HT1080 (cell line): Measurements from ENCODE around the gene SMG7. TPM values are rescaled to one million over a fixed set of nuclear protein-coding genes. Genes with fewer than 3 reads are reported as not detected.

Experiments
- DNase-seq: peaks from one replicate; pipeline ENCODE4 v3.0.0-alpha.2; 2015; ENCODE audit warnings: low read depth
- total RNA-seq: library from RNA; depleted of rRNA; stranded (reverse); fragments of >200 nt; shearing (Covaris generic); gene quantifications from 2 replicates; pipeline ENCODE4 v1.2.3, GENCODE V29; 2014; rRNA removed

SMG7 gene
- total RNA-seq, 1 experiment from 2014 or later = 19.0 TPM

GRCh38 chr1:183589874-183590243 lies 117.6 kb downstream of the SMG7 start:
- DNase-seq = no peak

DNA sequence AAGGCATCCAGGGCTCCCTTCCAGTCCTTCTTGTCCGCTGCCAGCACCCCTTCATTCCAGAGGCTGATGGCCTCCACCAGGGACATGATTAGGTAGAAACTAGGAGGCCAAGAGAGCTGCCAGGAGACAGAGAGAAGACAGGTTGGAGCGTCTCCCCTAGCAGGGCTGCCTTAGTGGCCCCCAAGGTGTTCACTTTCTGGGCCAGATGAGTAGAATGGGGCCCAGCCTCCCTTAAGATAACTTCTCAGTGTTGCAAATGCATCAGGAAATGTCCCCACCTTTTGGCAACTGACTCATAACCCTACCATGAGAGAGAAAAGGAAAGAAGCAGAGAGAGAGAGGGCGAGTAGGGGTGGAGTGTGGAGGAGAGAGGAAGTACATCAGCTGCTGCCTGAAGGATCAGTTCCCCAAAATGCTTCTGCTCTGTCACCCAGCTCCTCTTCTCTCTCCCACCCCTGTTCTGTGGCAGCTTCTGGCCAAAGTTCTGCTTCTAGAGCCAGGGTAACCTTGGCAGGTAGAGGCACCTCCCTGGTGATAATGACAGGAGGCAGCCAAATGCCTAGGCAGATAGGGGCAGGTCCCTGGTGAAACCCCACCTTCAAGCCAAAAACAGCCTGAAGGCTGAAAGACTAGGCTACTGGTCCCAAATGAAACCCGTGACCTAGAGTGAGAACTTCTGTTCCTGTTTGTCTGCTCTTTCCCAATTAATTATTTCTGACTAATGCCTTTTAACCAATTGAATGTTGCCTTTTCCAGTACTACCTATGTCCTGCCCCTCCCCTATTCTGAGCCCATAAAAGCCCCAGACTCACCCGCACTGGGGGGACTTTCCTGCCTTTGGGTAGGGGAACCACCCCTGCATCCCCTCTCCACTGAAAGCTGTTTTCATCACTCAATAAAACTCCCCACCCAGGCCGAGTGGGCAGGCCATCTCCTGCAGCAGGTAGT lies 118.2 kb downstream of the SMG7 start, which contains the start of gene NCF2:
Gene NCF2, minus strand, starts transcription at position 216 of the 948 bp plus-strand sequence. Its CDS starts 130 bp downstream, at position 86.
- peak; percentile 75 for DNase-seq

DNA sequence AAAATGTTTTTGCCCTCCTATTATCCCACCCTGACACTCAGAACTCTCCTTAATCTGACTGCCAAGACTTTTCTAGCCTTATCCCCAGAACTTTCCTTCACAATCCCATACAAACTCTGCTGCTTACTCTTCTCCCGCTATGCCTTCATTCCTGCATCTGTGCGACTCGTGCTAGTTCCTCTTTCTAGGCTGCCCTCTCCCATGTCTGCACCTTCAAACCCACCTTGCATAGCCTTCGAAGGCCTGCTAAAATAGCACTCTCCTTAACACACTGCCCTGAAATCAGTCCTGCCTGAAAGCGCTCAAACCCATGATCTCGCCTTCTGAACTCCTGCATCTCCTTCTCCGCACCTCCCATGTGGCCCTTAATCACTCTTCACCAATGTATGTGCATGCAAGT lies 120.4 kb downstream of the SMG7 start:
- DNase-seq = no peak

DNA sequence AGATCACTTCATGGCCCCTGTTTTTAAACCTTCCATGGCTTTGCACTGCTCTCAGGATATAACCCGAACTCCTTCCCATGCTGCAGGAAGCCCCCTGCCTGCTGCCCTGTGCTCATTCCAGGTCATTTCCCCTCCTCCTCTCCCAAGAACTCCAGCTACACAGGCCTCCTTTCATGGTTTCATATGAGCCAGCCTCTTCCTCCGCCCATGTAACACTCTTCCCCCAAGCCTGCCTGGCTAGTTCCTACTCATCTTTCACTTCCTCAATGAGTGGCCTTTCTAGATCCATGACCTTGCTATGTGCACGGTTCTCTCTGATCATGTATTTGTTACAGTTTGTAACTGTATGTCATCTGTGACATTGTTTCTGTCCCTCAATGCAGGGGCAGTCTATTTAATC lies 121.1 kb downstream of the SMG7 start:
- no peak for DNase-seq

- no peak for DNase-seq
Measured at GRCh38 chr1:183595537-183595936, 123.2 kb downstream of the SMG7 start.

DNA sequence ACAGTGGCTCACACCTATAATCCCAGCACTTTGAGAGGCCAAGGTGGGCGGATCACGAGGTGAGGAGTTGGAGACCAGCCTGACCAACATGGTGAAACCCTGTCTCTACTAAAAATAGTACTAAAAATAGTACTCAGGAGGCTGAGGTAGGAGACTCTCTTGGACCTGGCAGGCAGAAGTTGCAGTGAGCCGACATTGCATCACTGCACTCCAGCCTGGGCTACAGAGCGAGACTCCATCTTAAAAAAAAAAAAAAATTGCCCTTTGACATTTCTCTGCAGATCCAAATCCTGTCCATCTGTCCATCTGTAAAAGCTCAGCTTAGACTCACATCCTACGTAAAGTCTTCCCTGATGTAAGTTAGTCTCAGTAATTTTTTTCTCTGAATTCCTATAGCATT lies 124.2 kb downstream of the SMG7 start:
- DNase-seq = no peak

DNA sequence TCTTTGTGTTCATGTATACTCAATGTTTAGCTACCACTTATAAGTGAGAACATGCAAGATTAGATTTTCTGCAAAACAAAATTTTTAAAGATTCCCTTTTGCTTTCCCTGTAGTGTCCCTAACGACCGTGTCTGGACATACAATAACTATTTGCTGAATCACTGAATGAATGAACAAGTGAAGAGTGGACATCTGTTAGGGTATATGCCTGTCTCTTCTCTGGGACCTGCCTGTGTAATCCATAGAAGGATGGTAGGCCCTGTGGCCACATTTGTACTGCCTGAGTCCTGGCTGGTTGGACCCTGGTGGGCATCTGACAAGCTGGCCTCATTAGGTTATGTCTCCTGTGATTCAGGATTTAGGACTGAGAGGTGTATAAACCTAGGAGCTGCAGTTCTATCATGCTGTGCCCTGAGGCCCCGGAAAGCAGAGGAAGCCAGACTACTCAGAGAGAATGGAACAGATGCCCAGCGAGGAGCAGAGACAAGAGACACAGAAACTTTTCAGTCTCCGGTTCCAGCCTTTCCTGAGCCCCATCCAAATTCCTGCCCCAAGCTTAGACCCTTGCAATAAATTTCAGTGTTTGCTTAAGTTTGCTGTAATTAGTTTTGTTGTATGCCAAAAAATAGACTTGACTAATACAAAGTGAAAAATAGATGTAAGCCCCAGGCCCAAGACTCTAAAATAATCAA lies 125.5 kb downstream of the SMG7 start:
- DNase-seq = no peak

DNA sequence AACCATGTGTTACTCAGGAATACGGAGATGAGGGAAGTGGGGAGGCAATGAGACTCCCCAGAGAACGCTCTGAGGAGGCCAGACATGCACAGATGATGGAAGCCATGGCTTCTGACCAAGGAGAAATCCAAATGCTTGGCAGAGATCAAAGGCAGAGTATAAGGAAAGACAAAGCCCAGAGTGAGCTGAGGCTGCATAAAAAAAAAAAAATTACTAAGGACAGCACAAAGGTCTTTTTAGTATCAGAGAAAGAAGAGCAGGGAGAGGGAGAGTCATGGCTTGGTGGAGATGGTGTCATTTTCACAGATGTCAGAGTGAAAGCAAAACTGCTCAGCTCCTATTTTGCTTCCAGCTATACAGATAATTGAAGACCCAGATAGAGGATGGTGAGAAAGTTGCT lies 126.1 kb downstream of the SMG7 start:
- DNase-seq = no peak

- peak; percentile 87 for DNase-seq
Measured at GRCh38 chr1:183600136-183600535, 127.8 kb downstream of the SMG7 start.

- no peak for DNase-seq
Measured at GRCh38 chr1:183600634-183601033, 128.3 kb downstream of the SMG7 start.

DNA sequence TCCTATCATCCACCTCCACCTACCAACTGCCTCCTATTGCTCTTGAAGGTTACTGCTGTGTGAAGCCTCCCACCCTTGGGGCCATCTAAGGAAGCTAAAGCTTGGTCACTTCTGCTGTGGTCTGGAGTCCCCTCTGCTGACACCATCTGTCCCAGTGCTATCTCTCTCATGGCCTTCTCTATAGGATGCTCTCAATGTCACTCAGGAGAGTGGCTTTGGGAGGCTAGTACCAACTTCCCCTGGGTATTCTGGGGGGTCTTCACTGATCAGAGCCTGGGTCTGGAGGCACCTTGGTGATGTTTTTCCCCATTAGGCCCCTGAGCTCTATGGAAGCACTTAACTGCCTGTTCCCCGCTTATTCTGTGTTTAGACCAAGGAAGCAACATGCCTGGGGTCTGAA lies 130.2 kb downstream of the SMG7 start:
- no peak for DNase-seq

Other genes starting within 250 kb of the SMG7 start
- gene NMNAT2, start 54.1 kb upstream of the SMG7 start, total RNA-seq = 0.84 and 2.4 TPM in 2 replicates
- 4.4 and 5.4 TPM in 2 replicates for gene NCF2, start 118.0 kb downstream of the SMG7 start, total RNA-seq
- 279 and 293 TPM in 2 replicates for gene ARPC5, start 163.3 kb downstream of the SMG7 start, total RNA-seq
- not detected in 2 replicates for gene APOBEC4, start 180.8 kb downstream of the SMG7 start, total RNA-seq